GM10266 (cell line): ENCODE results near the gene PCSK1N.

Experiments used
- DNase-seq: peaks from one replicate; pipeline ENCODE4 v3.0.0; 2012; ENCODE audit errors: extremely low spot score
- CTCF ChIP-seq: IDR thresholded peaks from 2 replicates; pipeline ENCODE4 v1.5.1; 2012; ENCODE audit warnings: mild to moderate bottlenecking, low read depth; ENCODE audit not compliant: control insufficient read depth, insufficient read depth; ENCODE audit errors: missing control alignments

PCSK1N gene

GRCh38 chrX:48786825-48787504 lies 48.4 kb downstream of the PCSK1N start:
- no peak for DNase-seq
- no peak for TF ChIP-seq CTCF

- no peak for TF ChIP-seq CTCF
- no peak for DNase-seq
These were observed 49.0 kb downstream of the PCSK1N start, which contains the start of gene GATA1 for GRCh38 chrX:48786341-48786800. Gene GATA1 (plus strand): TSS chrX:48786590. CDS start chrX:48791110, 4,520 bp downstream.

- DNase-seq = no peak
- no peak for TF ChIP-seq CTCF
These were observed 49.7 kb downstream of the PCSK1N start for GRCh38 chrX:48785540-48786214.

- no peak for TF ChIP-seq CTCF
- no peak for DNase-seq
These were observed 50.2 kb downstream of the PCSK1N start for GRCh38 chrX:48785186-48785539.

GRCh38 chrX:48784726-48785125 lies 50.7 kb downstream of the PCSK1N start:
- DNase-seq = no peak
- TF ChIP-seq CTCF = no peak

GRCh38 chrX:48782795-48783194 lies 52.6 kb downstream of the PCSK1N start:
- DNase-seq = no peak

More at GRCh38 chrX:48782795-48783194, 52.6 kb downstream of the PCSK1N start:
- TF ChIP-seq CTCF = no peak
